ENCODE results near the gene RBBP8NL.
"Not testable (repeated sequence)": the region's sequence is repeated elsewhere in the genome, so short reads cannot be mapped to it uniquely, and the experiment has no call there.

Gene RBBP8NL

GRCh38 chr20:62390317-62391164 is 36.8 kb downstream of the RBBP8NL start:
- no peak for DNase-seq

- DNase-seq, result no peak
Measured at GRCh38 chr20:62389601-62390087, 37.7 kb downstream of the RBBP8NL start.

GRCh38 chr20:62388839-62389600 is 38.3 kb downstream of the RBBP8NL start:
- no peak for DNase-seq

- DNase-seq, result no peak
Measured at GRCh38 chr20:62387933-62388635, 39.3 kb downstream of the RBBP8NL start.

- DNase-seq, result no peak
Measured at GRCh38 chr20:62387219-62387913, 40.0 kb downstream of the RBBP8NL start.

GRCh38 chr20:62386383-62387218 is 40.7 kb downstream of the RBBP8NL start, which contains the start of gene RPS21:
Gene RPS21 (plus strand): TSS chr20:62387103. CDS start chr20:62387339, 236 bp downstream.
- DNase-seq, result peak; percentile 76

GRCh38 chr20:62382306-62383198 is 44.8 kb downstream of the RBBP8NL start:
- DNase-seq, result peak; percentile 56

- DNase-seq, result no peak
Measured at GRCh38 chr20:62381842-62382241, 45.5 kb downstream of the RBBP8NL start.

GRCh38 chr20:62381202-62381797 is 46.0 kb downstream of the RBBP8NL start:
- DNase-seq, result no peak

GRCh38 chr20:62378215-62378614 is 49.1 kb downstream of the RBBP8NL start:
- DNase-seq, result no peak

GRCh38 chr20:62377615-62378178 is 49.6 kb downstream of the RBBP8NL start:
- no peak for DNase-seq

- no peak for DNase-seq
Measured at GRCh38 chr20:62377064-62377461, 50.3 kb downstream of the RBBP8NL start.

GRCh38 chr20:62376112-62377063 is 51.0 kb downstream of the RBBP8NL start:
- no peak for DNase-seq

- DNase-seq, result no peak
Measured at GRCh38 chr20:62374331-62375152, 52.8 kb downstream of the RBBP8NL start.

GRCh38 chr20:62373631-62374179 is 53.6 kb downstream of the RBBP8NL start:
- not testable (repeated sequence) for DNase-seq

- no peak for DNase-seq
Measured at GRCh38 chr20:62372042-62372993, 55.0 kb downstream of the RBBP8NL start.
